LoVo (cell line): ENCODE data around the gene FGB.
"Not testable (repeated sequence)": the region's sequence is repeated elsewhere in the genome, so short reads cannot be mapped to it uniquely, and the experiment has no call there.

ENCODE experiments used
- DNase-seq: peaks from one replicate; pipeline ENCODE4 v3.0.0-alpha.2; 2016; ENCODE audit warnings: low spot score

Gene FGB

DNA sequence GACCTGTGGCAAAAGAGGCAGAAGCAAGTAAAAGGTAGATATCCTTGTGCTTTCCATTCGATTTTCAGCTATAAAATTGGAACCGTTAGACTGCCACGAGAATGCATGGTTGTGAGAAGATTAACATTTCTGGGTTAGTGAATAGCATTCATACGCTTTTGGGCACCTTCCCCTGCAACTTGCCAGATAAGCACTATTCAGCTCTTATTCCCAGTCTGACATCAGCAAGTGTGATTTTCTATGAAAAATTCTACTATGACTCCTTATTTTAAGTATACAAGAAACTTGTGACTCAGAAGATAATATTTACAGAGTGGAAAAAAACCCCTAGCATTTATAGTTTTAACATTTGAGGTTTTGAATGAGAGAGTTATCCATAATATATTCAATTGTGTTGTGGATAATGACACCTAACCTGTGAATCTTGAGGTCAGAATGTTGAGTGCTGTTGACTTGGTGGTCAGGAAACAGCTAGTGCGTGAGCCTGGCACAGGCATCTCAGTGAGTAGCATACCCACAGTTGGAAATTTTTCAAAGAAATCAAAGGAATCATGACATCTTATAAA, 3.9 kb downstream of the FGB start:
- no peak for DNase-seq

DNA sequence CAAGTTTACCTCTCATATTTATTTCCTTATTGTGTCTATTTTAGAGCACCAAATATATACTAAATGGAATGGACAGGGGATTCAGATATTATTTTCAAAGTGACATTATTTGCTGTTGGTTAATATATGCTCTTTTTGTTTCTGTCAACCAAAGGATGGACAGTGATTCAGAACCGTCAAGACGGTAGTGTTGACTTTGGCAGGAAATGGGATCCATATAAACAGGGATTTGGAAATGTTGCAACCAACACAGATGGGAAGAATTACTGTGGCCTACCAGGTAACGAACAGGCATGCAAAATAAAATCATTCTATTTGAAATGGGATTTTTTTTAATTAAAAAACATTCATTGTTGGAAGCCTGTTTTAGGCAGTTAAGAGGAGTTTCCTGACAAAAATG, 6.2 kb downstream of the FGB start:
- no peak for DNase-seq

DNA sequence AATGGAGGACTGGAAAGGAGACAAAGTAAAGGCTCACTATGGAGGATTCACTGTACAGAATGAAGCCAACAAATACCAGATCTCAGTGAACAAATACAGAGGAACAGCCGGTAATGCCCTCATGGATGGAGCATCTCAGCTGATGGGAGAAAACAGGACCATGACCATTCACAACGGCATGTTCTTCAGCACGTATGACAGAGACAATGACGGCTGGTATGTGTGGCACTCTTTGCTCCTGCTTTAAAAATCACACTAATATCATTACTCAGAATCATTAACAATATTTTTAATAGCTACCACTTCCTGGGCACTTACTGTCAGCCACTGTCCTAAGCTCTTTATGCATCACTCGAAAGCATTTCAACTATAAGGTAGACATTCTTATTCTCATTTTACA, 6.8 kb downstream of the FGB start:
- DNase-seq = no peak

DNA sequence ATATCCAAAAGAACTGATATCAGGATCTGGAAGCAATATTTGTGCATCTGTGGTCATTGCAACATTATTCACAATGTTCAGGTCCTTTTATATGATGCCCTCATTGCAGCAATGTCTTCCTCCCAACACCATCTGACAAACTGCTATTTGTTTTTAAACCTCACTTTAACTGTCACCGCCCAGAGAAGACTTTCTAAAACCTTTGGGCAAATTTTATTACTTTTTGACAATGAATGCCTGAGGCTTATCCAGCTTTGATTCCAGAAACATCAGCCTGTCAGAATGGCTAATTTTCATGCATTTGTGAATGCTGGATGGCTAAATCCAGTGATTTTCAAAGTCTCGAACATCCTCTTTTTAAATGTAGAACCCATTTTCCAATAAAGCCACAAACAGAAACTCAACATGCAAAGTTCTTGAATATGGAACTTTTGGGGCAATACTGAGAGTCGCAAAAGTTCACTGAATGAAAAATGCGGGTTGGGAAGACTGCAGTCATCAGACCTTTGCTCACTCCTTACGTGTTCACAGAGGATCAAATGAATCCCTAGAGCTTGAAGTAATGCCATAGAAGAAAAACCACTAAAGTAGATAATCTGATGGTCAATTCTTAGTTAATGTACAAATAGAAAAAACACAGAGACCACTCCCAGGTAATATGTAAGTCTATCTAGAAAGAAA, 10.5 kb downstream of the FGB start:
- DNase-seq = no peak

DNA sequence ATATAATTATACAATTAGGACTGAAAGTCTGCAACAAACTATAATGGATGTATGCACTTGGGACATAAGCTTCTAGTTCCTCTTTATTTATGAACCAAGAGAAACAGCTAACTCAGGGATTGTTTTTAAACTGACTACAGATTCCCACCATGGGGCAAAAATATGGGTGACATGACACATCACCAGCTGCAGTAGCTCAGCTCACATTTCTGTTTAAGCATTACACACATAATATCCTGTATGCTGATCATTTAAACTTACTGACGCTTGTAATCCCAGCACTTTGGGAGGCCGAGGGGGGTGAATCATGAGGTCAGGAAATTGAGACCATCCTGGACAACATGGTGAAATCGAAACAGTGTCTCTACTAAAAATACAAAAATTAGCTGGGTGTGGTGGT, 11.5 kb downstream of the FGB start:
- no peak for DNase-seq

DNA sequence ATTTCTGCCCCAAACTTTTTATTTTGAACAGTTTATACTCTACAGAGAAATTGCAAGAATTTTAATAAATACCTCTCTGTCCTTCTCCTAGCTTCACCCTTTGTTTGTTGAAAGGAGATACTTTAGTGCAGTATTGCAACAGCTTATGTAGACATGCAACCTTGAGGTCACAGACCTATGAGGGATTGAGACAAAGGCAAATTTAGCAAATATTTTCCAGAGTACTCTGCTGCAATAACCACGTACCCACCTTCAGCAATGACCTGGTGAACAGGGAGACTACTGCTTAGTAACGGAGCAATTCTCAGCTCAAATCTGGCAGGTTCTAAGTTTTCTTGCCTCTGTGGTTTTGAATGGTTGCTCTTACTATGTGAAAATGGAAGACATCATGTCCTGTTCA, 14.5 kb downstream of the FGB start:
- DNase-seq = no peak

DNA sequence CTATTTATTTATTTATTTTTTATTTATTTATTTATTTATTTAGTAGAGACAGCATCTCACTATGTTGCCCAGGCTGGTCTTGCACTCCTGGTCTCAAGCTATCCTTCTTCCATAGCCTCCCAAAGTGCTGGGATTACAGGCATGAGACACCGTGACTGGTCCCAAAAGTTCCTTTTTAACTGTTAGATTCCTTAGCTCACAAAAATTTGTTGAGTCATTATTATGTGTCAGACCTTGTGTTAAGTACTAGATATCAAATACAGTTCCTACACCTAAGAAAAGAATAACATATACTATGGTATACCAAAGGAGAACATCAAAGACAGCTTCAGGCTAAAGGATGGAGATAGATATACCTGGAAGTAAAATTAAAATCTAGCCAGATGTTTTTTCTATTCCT, 16.1 kb downstream of the FGB start:
- DNase-seq = no peak

DNA sequence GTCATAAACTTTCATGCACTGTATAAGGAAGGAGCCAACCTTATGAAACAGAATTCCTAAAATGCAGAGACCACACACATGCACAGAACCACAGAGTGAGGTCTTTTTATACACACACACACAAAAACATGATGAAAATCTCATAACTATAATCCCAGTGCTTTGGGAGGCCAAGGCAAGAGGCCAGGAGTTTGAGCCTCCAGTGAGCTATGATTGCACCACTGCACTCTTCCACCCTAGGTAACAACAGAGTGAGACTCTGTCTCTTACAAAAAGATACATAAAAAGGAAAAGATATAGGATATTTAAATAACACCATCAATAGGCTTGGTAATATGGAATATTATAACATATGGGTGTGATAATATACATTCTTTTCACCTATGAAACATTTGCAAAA, 17.1 kb downstream of the FGB start:
- no peak for DNase-seq

DNA sequence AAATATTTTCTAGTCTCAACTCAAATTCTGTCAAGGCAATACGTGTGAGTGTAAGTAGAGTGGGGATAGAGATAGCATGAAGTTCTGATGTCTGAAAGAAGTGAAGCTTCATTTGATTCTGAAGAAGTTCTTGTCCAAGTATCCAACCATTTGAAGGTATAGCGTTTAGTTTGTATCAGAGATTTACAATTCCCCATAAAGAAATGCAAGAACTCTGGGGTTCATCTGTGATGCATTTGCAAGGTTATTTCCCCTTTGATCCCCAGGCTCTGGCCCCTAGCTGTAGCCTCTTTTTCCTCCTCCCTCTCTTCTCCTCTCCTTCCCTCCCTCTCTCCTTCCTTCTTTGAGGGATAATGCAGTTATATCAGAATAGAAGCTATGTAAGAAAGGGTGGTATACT, 19.9 kb downstream of the FGB start:
- no peak for DNase-seq

DNA sequence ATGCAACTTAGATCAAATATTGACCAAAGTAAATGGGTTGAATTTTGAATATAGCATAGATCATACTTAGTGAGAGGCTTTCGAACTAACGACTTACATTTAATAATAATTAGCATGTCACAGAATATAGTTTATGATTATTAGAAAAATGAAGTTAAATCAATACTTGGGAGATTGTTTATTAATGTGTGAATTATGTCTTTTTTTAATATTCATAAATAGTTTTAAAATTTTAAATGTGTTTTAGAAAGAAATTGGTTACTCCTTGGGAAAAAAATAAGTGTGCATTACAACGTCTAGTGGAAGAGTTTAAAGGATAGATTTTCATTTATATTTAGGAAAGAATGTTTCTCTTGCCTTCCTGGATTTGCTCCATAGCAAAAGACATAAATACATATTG, 20.4 kb downstream of the FGB start:
- no peak for DNase-seq

DNA sequence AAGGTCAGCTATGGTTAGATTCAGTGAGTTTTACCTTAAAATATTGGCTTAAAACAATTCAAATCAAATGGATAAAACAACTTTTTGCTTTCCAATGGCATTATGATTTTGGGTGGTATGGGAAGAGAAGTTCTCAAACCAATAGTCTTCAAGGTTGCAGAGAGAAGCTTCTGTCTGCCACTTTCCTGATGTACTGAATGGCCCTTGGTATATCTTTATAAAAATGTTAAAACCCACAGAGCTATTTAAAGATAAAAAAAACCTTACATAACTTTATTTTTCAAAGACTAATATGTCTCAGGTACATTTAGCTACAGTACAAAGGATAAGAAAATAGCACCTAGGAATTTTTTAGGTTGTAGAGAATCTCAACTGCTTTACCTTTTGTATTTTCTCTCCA, 20.9 kb downstream of the FGB start:
- no peak for DNase-seq

DNA sequence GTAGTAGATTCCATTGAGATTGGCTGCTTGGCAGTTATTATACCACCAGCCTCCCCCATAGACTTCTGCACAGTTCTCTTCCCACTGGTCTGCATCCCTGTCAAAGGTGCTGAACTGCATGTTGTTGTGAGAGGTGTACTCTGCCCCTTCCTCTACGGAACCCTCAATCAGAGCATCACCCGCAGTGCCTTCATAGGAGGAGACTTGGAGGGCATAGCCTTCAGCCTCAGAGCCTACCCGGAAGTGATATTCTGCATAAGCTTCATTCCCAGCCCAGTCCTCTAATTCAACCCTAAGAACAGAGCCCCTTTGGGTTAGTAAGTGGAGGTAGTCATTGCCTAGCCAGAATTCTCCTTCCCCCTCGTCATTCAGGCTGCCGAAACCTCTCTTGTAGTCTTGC, 21.4 kb downstream of the FGB start:
- DNase-seq = no peak

DNA sequence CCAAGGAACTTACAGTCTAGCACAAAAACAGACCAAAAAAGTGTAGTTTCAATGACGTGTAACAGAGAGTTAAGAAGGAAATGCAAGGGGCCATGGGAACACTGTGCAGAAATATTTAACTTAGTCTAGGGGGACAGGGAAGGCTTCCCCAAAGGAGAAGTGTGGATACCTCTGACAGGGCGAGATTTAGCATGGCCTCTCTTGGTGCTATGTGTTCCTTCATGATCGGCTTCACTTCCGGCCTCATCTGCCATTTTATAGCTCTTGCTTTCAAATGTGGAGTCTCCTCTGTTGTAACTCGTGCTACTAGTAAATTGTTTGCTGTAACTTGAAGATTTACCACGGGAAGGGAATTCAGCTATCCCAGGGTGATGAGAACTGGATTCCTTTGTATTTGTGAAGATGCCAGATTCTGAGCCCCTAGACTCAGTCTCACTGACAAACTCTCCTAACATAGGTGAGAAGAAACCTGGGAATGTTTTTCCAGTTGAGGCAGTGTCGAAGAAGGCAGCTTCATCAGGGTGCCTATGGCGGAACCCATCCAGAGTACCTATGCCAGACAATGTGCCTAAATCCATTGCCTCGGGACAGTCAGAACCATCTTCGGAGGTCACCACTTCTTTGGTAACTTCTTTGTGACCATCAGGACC, 22.7 kb downstream of the FGB start:
- DNase-seq = no peak

DNA sequence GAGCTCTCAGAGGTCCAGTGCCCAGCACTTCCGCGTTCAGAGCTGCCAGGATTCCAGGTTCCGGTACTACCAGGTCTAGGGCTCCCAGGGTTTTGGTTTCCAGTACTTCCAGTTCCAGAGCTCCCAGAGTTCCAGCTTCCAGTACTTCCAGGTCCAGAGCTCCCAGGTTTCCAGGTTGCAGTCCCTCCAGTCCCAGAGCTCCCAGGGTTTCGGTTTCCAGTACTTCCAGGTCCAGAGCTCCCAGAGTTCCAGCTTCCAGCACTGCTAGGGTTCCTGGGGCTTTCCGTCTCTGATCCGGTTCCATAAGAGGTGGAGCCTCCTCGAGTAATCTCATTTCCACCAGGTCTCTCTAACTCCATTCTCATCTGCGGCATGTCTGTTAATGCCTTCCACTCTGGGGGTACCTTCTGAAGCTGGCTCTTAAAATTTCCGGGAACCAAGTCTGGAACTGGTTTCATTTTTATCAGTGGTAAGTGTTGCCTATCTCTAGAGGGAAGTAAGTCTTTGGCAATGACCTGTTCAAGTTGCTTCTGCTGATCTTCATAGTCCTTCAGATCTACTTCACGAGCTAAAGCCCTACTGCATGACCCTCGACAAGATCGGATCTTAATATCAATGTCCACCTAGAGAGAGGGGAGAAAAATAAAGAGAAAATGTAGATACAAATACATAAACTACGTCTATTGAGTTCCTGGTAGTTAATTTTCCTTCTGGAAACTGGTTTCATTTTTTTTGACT, 23.7 kb downstream of the FGB start:
- no peak for DNase-seq

DNA sequence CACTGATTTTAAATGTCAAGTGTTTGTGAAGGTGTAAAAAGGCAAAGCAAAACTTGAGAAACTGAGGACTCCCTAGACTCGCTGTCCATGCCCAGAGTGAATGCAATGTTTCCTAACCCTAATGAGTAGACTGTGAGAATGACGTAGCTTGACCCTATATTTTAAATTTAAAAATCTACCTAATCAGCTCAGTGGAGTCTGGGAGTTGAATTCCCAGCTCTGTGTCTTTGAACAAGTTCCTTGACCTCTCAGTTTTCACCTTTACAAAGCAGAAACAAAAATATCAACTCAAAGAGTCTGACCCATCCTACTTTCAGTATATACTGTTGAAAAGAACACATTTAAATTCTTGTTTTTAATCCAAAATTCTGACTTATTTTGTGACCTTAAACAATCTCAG, 25.4 kb downstream of the FGB start:
- no peak for DNase-seq

DNA sequence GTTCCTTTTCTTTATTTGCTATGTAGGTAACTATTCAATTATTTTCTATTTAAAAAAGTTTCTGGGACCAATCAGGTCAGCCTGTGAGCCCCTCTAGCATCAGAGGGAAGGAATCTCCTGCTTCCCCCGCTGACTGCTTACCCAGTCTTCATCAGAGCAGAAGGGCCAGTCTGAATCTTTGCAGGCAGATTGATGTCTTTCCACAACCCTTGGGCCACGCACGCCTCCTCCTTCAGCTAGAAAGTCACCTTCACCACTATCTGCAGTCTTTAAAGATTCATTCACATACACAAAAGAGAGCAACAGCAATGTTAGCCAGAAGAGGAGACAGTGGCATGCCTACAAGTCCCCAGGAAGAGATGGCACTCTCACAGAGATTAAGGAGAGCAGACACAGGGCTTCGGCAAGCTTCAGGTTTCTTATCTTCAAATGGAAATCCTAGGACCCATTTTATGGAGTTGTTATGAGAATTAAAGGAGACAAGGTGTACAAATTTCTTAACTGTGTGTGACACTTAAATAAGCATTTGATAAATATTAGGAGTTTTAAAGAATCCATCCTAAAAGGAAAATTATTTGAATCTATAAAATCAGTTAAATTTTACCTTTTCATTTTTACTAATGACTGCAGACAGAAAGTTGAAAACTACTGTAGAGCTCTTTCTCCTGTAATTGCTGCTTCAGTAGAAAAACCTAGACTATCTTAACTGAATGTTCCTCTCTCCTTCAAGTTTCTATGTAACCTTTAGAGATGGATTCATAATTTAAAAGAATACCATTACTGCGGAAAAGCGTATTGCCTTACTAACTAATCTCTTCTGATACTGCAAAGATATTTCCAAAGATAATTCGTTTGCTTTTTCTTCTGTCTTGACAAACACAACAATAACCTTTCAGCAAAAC, 26.7 kb downstream of the FGB start:
- DNase-seq = no peak

DNA sequence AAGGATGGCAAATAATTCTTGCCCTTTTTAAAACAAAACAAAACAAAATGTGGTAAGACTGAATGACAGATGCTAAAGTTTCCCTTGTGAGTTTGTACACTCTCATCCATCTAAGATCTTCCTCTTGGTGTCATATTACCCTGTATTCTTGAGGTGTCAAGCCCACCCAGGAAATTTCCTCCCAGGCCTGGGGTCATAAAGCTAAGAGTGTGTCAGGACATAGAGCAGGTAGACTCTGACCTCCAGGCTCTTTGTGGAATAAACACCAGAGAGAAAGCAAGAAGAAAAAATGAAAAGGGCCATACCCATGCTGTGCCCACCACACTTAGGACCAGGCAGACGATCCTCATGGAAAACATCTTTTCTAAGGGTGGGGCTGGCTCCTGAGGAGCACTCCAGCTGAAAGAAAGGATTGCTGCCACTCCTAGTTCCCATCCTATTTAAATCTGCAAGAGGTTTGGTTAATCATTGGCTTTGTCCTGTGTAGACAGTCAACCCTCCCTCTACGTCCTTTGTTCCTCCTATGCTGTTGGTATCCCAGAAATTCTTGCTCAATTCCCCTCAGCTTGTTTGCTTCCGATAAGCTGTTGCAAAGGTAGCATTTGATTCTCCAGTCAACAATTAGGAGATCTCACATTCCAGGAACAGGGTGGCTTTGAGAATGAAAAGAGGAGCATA, 27.7 kb downstream of the FGB start, which contains the start of gene FGA:
TSS of gene FGA (minus strand) at position 414 of the 678 bp plus-strand sequence. CDS start at position 359, 55 bp downstream.
- no peak for DNase-seq

DNA sequence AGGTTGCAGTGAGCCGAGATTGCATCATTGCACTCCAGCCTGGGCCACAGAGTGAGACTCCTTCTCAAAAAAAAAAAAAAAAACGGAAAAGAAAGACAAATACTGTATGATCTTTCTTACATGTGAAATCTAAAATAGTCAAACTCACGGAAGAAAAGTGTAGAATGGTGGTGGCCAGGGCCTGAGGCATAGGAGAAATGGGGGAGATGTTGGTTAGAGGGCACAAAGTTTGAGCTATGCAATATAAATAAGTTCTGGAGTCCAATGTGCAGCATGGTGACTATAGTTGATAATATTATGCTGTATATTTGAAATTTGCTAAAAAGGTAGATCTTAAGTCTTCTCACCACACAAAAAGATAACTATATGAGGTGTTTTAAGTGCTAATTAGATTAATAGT, 29.1 kb downstream of the FGB start:
- DNase-seq = no peak

DNA sequence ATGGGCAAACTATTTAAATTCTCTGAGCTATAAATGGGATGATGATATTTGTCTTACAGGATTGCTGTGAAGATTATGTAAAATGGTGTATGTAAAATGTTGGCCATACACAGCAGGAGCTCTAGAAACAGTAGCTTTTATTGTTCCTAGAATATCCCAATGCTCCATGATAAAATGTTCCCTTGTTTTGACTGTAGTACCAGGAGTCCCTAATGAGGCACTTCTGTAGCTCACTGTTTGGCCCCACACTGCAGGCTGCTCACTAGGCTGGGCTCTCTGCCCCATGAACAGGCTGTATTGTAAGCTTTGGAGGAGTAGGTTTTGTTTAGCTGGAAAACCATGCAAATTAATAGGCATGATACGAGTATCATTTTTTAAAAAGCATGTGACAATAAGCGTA, 31.1 kb downstream of the FGB start:
- no peak for DNase-seq

DNA sequence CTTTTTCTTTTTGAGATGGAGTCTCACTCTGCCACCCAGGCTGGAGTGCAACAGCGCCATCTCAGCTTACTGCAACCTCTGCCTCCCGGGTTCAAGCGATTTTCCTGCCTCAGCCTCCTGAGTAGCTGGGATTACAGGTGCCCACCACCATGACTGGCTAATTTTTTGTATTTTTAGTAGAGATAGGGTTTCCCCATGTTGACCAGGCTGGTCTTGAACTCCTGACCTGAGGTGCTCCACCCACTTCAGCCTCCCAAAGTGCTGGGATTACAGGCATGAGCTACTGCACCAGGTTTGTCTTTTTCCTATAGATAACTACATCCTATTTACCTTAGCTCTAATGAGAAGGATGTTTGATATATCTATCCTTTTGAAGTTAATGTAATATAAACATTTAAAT, 31.5 kb downstream of the FGB start:
- DNase-seq = not testable (repeated sequence)

DNA sequence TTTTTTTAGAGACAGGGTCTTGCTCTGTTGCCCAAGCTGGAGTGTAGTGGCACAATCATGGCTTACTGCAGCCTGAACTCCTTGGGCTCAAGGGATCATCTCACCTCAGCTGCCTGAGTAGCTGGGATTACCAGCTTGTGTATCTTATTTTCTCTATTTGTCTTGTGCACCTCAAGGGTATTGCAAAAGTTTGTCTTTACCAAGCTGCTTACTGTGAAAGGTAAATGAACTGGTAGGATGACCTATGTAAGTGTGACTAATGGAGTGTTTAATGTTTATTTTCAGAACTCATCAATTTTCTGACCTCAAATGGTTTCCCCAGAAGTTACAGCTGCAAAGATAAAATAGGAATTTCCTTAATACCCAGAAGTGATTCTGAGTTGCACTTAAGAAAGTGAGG, 33.0 kb downstream of the FGB start:
- no peak for DNase-seq
